Subcutaneous abdominal adipose tissue (tissue), 5 donors: ENCODE results near the gene RTP1.
"Not testable (repeated sequence)": the region's sequence is repeated elsewhere in the genome, so short reads cannot be mapped to it uniquely, and the experiment has no call there.

Source experiments
- H3K27ac ChIP-seq: one replicate; pipeline ENCODE4 v1.7.0; 2013; ENCODE audit warnings: low read depth, mild to moderate bottlenecking, inconsistent platforms, low read length, moderate library complexity
- H3K27me3 ChIP-seq, 5 donors: one replicate each; pipeline ENCODE4 v1.7.0; 2013; ENCODE audit warnings: low read length in 5 of 5, inconsistent platforms in 1 of 5; ENCODE audit not compliant: control insufficient read depth in 5 of 5, insufficient read depth in 4 of 5
- H3K36me3 ChIP-seq, 5 donors: one replicate each; pipeline ENCODE4 v1.7.0; 2013; ENCODE audit warnings: low read length in 5 of 5; ENCODE audit not compliant: control insufficient read depth in 5 of 5, insufficient read depth in 5 of 5
- H3K4me1 ChIP-seq, 5 donors: one replicate each; pipeline ENCODE4 v1.7.0; 2013; ENCODE audit warnings: low read length in 5 of 5, mild to moderate bottlenecking in 3 of 5, moderate library complexity in 1 of 5; ENCODE audit not compliant: control insufficient read depth in 5 of 5, insufficient read depth in 5 of 5
- H3K4me3 ChIP-seq, 5 donors: one replicate each; pipeline ENCODE4 v1.7.0; 2013; ENCODE audit warnings: low read length in 5 of 5, low read depth in 1 of 5
- H3K9ac ChIP-seq, 5 donors: one replicate each; pipeline ENCODE4 v1.7.0; 2013; ENCODE audit warnings: low read length in 5 of 5, mild to moderate bottlenecking in 4 of 5, moderate library complexity in 3 of 5
- H3K9me3 ChIP-seq, 5 donors: one replicate each; pipeline ENCODE4 v1.7.0; 2013; ENCODE audit warnings: low read length in 5 of 5; ENCODE audit not compliant: control insufficient read depth in 5 of 5
- donor health status: healthy.
- donor health status: healthy.
- donor health status: healthy.
- donor health status: healthy.
- donor health status: healthy.

Gene RTP1

GRCh38 chr3:187236962-187237361, 39.7 kb downstream of the RTP1 start:
- Histone ChIP-seq H3K27me3 (no peaks in the 10 kb centered on the region), H3K27ac (no peak overlapping the region), H3K9ac (no peak overlapping the region), H3K36me3 (peaks cover 0 to 2% (median 0%) of the 10 kb centered on the region in 5 donors), H3K4me1 (no peaks in the 10 kb centered on the region), H3K4me3 (no peak overlapping the region), H3K9me3 (peaks cover 0 to 2% (median 0%) of the 10 kb centered on the region in 5 donors)

- Histone ChIP-seq H3K4me3 (no peak overlapping the region), H3K27ac (no peak overlapping the region), H3K36me3 (peaks cover 0 to 2% (median 0%) of the 10 kb centered on the region in 5 donors), H3K27me3 (no peaks in the 10 kb centered on the region), H3K9ac (no peak overlapping the region), H3K4me1 (no peaks in the 10 kb centered on the region), H3K9me3 (peaks cover 0 to 2% (median 0%) of the 10 kb centered on the region in 5 donors)
Measured at GRCh38 chr3:187237741-187238140, 40.5 kb downstream of the RTP1 start.

- no peaks in the 10 kb centered on the region for H3K27me3 ChIP-seq
Measured at GRCh38 chr3:187238239-187238638, 41.0 kb downstream of the RTP1 start.

GRCh38 chr3:187238835-187239234, 41.5 kb downstream of the RTP1 start:
- H3K4me1 ChIP-seq, H3K36me3 ChIP-seq, H3K27ac ChIP-seq, H3K4me3 ChIP-seq, H3K9ac ChIP-seq, H3K9me3 ChIP-seq, H3K27me3 ChIP-seq: not testable (repeated sequence)

More at GRCh38 chr3:187238239-187238638, 41.0 kb downstream of the RTP1 start:
- no peak overlapping the region for H3K27ac ChIP-seq
- no peaks in the 10 kb centered on the region for H3K4me1 ChIP-seq
- H3K4me3 ChIP-seq: no peak overlapping the region
- H3K9me3 ChIP-seq: peaks cover 0 to 2% (median 0%) of the 10 kb centered on the region in 5 donors
- no peak overlapping the region for H3K9ac ChIP-seq
- H3K36me3 ChIP-seq: peaks cover 0 to 2% (median 0%) of the 10 kb centered on the region in 5 donors

GRCh38 chr3:187242435-187242834, 45.1 kb downstream of the RTP1 start:
- H3K9ac ChIP-seq: no peak overlapping the region
- peaks cover 0 to 2% (median 0%) of the 10 kb centered on the region in 5 donors for H3K4me1 ChIP-seq
- H3K4me3 ChIP-seq: no peak overlapping the region
- no peak overlapping the region for H3K27ac ChIP-seq
- H3K9me3 ChIP-seq: peaks cover 0 to 2% (median 0%) of the 10 kb centered on the region in 5 donors
- peaks cover 0 to 2% (median 0%) of the 10 kb centered on the region in 5 donors for H3K36me3 ChIP-seq
- H3K27me3 ChIP-seq: no peaks in the 10 kb centered on the region

- Histone ChIP-seq H3K9ac (no peak overlapping the region), H3K9me3 (peaks cover 0 to 4% (median 0%) of the 10 kb centered on the region in 5 donors), H3K4me3 (no peak overlapping the region), H3K4me1 (peaks cover 0 to 4% (median 0%) of the 10 kb centered on the region in 5 donors), H3K36me3 (peaks cover 0 to 2% (median 0%) of the 10 kb centered on the region in 5 donors), H3K27me3 (no peaks in the 10 kb centered on the region), H3K27ac (no peak overlapping the region)
Measured at GRCh38 chr3:187242900-187243299, 45.6 kb downstream of the RTP1 start.

- H3K4me3 ChIP-seq: no peak overlapping the region
- no peak overlapping the region for H3K9ac ChIP-seq
- H3K9me3 ChIP-seq: peaks cover 0 to 4% (median 0%) of the 10 kb centered on the region in 5 donors
- H3K36me3 ChIP-seq: peaks cover 0 to 2% (median 0%) of the 10 kb centered on the region in 5 donors
- no peak overlapping the region for H3K27ac ChIP-seq
- H3K4me1 ChIP-seq: peaks cover 0 to 4% (median 0%) of the 10 kb centered on the region in 5 donors
- no peaks in the 10 kb centered on the region for H3K27me3 ChIP-seq
Measured at GRCh38 chr3:187243933-187244524, 46.7 kb downstream of the RTP1 start.

- peaks cover 0 to 4% (median 0%) of the 10 kb centered on the region in 5 donors for H3K27me3 ChIP-seq
- no peaks in the 10 kb centered on the region for H3K36me3 ChIP-seq
- H3K4me1 ChIP-seq: peaks cover 0 to 4% (median 0%) of the 10 kb centered on the region in 5 donors
- H3K9me3 ChIP-seq: peaks cover 0 to 4% (median 0%) of the 10 kb centered on the region in 5 donors
- H3K9ac ChIP-seq: no peak overlapping the region
- no peak overlapping the region for H3K27ac ChIP-seq
- no peak overlapping the region for H3K4me3 ChIP-seq
Measured at GRCh38 chr3:187247398-187247797, 50.1 kb downstream of the RTP1 start.
